HG02943 (cell line): ENCODE data around the gene RBM26.

Experiments
- ATAC-seq: cut with Tn5 transposase; IDR thresholded peaks from one replicate; pipeline ENCODE4 v1.9.1; 2021; ENCODE audit warnings: mild to moderate bottlenecking, low read depth, moderate library complexity; ENCODE audit not compliant: unreplicated experiment

The RBM26 gene

GRCh38 chr13:79427265-79427664, 21.2 kb upstream of the RBM26 start:
- no peak for ATAC-seq

- peak; percentile 77 for ATAC-seq
These were observed 18.0 kb upstream of the RBM26 start for GRCh38 chr13:79423801-79424642.

DNA sequence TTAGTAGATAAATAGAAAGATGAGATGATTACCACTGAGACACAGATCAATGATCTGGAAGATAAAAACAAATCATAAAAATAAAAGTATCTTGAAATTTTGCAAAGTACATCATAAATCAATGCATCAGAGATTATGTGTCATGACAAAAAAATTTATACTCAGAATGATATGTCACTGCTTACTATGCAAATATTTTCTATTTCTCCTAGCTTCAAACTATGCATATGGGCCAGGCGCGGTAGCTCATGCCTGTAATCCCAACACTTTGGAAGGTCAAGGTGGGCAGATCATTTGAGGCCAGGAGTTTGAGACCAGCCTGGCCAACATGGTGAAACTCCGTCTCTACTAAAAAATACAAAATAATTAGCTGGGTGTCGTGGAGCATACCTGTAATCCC, 17.3 kb upstream of the RBM26 start:
- no peak for ATAC-seq

DNA sequence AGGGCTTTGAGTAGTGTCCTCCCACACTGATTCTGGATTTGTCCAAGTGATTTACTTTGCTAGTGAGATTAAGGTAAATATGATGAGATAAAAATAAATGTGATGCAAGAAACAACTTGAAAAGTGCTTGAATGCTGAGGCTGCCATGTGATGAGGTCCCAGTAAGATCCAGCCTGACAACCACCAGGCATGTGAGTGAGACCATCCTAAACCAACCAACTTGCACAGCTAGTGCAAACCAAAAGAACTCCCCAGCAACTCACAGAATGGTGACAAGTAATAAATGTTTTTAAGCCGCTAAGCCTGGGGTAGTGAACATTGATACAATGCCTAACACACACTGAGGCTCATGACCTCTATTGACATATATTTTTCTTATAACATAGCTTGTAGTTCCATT, 13.3 kb upstream of the RBM26 start:
- no peak for ATAC-seq

DNA sequence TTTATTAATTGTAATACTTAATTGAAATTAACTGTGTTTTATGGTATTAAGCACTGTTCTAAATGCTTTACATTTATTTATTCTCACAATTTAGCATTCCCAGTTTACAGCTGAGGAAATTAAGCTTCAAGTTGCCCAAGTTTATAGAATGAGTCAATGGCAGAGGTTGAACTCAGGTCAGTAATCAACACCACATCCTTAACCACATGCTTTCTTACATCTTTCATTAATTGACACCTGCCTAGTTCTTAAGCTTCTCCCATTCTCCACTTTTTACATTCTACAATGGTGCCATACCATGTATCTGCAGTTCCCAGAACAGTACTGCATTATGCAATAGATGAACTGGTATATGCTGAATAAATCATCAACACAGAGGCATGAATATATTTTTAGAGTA, 11.7 kb upstream of the RBM26 start:
- ATAC-seq = no peak

DNA sequence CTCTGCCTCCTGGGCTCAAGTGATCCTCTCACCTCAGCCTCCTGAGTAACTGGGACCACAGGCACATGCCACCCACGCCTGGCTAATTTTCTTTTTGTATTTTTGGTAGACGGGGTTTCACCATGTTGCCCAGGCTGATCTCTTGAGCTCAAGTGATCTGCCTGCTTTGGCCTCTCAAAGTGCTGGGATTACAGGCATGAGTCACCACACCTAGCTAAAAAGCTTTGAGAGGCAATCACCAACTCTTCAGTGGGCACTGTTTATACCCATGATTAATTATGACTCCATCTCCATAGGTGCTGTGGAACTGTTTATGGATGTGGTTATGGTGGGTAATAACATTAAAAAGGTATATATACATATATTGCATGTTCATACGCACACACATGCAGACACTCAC, 7.5 kb upstream of the RBM26 start:
- no peak for ATAC-seq

DNA sequence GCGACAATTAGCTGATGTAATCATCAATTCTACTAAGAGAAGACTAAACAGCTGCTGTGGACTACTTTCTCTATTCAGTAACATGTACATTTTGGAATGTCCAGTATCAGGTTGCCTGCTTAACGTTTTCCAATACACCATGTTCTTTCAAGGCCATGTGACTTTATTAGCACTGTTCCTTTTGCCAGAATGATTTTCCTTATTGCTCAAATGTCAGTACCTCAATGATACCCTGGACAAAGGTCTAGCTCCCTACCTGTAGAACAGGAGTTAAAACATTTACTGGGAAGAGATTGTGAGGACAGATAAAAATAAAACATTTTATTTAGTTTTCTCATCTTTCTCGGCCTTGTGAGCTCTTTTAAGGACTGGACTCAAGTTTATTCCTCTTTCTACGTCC, 3.8 kb upstream of the RBM26 start:
- no peak for ATAC-seq

DNA sequence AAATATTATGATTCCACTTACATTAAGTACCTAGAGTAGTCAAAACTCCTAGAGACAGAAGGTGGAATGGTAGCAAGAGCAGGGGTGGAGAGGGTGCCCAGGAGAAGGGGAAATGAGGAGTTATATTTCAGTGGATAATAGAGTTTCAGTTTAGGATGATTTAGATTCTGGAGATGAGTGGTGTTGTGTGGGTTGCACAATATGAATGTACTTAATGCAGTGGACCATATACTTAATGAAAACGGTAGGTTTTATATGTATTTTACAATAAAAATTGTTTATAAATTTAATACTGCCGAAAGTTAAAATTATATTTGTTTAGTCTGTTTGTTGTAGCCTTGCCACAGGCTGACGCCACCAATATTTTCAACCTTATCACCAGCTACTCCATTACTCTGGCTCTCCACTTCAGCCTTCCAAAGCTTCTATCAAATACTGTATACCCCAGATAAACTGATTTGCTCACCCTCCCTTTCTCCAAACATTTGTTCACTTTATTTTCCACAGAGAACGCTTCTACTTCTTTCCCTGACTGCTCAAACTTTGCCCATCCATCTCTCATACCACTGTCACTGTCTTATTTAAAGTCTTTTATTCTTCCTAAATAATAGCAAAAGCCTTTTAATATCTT, 1.4 kb upstream of the RBM26 start:
- ATAC-seq = no peak

GRCh38 chr13:79406597-79406908, 498 bp upstream of the RBM26 start:
- ATAC-seq = peak; percentile 29

DNA sequence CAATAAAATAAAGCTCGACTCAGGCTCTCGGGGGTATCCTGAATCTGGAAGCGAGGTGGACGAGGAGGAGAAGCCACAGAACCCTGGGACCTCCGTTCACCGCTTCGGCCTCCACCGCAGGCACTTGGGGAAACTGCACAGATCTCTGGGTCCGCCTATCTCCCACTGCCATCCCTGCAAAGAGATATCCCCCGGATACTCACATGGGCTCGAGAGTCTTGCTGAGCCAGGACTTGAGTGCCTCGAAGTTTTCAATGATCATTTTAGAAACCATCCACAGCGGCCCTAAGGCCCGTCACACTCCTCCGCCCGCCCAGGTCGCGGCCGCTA, 589 bp downstream of the RBM26 start:
- peak; percentile 45 for ATAC-seq

- no peak for ATAC-seq
These were observed 1.1 kb downstream of the RBM26 start for GRCh38 chr13:79404985-79405384.

DNA sequence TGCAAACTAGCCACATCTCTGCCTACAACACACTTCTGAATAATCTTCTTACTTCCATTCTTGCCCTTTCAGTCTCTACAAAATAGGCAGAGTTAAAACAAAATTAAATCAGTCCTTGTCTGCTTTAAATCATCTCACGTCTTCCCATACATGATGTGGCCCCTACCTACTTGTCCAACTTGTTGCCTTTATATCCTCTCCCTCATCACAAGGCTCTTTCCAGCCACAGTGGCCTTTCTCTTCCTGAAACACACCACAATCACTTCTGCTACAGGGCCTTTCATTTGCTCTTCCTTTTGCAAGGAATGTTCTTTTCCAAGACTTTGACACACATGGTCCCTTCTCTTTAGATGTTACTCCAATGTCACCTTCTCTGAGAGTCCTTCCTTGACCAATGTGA, 1.7 kb downstream of the RBM26 start:
- no peak for ATAC-seq

- no peak for ATAC-seq
These were observed 2.9 kb downstream of the RBM26 start for GRCh38 chr13:79403113-79403512.

DNA sequence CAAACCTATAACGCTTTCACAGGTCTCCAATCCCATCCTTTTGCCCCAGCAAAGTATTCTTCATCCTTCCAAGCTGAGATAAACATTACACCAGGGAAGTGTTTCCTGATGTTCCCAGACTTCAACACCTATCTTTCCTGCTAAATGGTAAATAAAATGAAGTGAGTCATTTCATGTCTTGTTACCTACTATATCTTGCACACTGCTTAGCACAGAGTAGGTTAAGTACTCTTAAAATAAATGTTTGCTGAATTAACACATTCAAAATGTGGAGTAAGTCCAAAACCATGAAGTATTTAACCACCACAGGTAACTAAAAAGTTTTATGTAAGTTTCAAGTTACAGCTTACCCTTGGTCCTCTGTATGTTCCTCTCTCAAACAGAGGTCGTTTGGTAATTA, 3.4 kb downstream of the RBM26 start:
- ATAC-seq = no peak

DNA sequence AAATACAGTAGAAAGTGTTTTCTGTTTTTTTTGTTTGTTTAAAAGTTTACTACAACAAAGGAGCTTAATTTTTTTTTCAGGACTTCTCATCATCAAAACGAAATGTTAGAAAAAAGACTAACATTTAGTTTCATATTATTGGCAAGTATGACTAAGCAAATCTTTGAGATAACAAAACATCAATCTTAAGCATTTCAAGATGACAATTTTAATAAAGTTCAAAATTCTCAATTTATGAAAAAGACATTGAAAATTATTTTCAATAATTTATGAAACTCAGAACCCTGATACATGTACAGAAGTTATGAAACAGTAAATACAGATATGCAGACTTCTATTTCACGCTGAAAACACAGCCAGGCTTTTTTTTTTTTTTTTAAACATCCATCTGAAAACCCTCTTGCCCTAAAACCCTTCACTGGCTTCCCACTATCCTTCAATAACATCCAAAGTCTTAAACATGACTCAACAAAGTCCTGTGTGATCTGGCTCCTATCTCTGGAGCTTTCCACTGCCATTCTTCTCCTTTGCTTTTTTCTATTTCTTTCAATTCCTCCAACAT, 3.9 kb downstream of the RBM26 start:
- no peak for ATAC-seq

DNA sequence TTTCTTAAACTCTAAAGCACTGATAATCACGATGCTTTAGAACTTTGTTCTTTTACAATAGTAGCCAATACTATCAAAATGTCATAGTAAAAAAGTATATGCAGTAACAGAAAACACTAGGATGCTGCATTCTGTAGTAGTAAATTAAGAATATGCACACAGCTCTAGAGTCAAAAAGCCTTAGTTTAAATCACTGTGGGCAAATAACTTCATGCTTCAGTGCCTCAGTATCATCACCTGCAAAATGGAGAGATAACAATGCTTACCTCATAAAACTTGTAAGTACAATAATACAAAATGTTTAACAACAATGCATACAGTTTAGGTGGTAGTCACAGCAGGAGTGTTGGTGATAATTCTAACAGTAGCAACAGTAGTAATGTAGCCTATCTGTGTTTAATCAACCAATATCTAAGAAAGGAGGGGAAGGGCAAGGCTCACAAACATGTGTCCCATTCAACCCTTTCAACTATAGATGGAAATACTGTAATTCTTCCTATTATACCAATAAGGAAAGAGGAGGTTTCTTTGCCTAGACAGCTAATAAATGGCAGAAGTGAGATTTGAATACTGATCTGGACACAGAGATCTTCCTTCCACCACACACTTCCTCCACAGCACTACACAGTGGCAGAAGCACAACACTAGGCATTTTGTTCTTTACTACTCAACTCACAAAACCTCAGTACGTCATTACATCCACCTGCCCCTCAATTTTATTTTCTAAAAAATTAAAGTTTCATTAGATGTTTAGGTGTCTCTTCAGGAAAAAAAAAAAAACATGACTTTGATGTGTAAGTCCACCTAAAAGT, 4.6 kb downstream of the RBM26 start:
- ATAC-seq = no peak

DNA sequence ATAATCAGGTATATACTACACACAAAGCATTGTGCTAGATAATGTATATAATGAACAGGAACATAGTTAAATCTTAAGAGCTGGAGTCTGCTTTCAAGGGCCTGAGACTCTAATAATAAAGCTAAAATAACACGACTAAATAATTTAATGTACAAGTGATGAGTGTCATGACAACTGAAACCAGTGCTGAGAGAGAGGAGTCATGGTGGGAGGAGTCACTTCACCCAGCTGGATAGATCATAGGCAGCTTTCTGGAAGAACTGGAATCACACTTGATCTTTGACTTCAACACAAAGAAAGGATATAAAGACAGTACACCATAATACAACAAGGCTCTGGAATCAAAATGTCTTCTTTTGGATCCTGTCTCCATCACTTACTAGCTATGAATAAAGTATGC, 7.1 kb downstream of the RBM26 start:
- ATAC-seq = no peak

GRCh38 chr13:79398127-79398526, 7.9 kb downstream of the RBM26 start:
- ATAC-seq = no peak

DNA sequence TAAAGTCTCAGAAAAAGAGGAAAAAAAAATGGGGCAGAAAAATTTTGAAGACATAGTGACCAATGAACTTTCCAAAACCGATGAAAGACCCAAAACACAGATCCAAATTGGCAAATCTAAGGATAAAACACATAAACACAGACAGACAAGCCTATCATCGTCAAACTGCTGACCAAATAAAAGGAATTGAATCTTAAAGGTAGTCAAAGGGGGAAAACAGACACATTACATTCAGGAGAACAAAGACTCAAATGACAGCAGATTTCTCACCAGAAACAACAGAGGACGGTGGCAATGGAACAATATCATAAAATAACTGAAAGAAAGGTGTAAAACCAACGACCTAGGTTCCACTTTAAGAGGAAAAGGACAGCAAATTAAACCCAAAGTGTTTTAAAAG, 10.2 kb downstream of the RBM26 start:
- no peak for ATAC-seq

DNA sequence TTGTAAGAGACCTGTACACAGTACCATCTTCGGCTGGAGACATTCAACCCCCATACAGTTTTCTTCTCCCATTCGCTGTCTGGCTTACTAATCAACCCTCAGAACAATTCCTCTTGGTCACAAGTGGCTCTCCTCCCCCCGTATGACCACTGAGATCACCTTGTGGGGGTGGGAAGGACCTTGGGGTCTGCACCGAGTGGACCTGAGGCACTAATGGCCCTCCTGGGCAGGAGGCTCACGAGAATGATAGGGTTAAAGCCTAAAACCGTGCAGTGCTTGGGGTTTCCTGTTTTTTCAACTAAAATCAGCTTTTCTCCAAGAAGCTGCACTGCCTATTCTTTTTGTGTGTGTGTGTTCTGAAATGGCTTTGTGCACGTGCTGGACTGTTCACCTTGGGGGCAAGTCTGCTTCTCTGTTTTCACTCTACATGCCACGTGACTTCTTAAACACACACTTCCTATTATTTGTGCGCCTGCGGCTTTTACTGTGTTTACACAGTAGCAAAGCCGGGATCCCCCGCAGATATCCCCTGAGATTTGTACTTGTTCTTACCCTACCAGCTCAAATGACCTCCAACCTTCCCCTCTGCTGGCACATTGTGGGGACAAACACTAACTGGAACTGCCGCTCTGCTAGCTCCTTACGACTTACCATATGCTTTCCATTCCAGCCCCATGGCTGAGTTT, 12.3 kb downstream of the RBM26 start:
- peak; percentile 71 for ATAC-seq
